Neural cell (in vitro differentiated cells): ENCODE data around the gene UCP3.

Source experiments
- EP300 ChIP-seq: fragments of 450-650 bp; conservative IDR thresholded peaks from 2 replicates; pipeline ENCODE4 v1.6.1; 2014; ENCODE audit warnings: antibody characterized with exemption, mild to moderate bottlenecking, moderate library complexity; ENCODE audit not compliant: poor library complexity, severe bottlenecking
- EZH2 ChIP-seq: fragments of 200-600, 300-800 bp; shearing (Covaris generic), sonication (generic); IDR thresholded peaks from 2 replicates; pipeline ENCODE4 v1.6.1; 2014; ENCODE audit warnings: antibody characterized with exemption, low read length, borderline replicate concordance, mild to moderate bottlenecking; ENCODE audit not compliant: insufficient read depth, poor library complexity, severe bottlenecking
- POLR2AphosphoS5 ChIP-seq: IDR thresholded peaks from 2 replicates; pipeline ENCODE4 v1.6.1; 2012
- SMC3 ChIP-seq: fragments of 450-650 bp; conservative IDR thresholded peaks from 2 replicates; pipeline ENCODE4 v1.6.1; 2014; ENCODE audit warnings: antibody characterized with exemption, mild to moderate bottlenecking, moderate library complexity; ENCODE audit not compliant: poor library complexity
- TF ChIP-seq, protein P1 (sequence below): IDR thresholded peaks from 2 replicates; pipeline ENCODE4 v1.6.1; 2012; ENCODE audit warnings: borderline replicate concordance
- TF ChIP-seq, protein P2 (sequence below): fragments of 450-650 bp; IDR thresholded peaks from 2 replicates; pipeline ENCODE4 v1.5.1; 2014; ENCODE audit warnings: antibody characterized with exemption, mild to moderate bottlenecking, moderate library complexity; ENCODE audit not compliant: poor library complexity, severe bottlenecking

DNA sequence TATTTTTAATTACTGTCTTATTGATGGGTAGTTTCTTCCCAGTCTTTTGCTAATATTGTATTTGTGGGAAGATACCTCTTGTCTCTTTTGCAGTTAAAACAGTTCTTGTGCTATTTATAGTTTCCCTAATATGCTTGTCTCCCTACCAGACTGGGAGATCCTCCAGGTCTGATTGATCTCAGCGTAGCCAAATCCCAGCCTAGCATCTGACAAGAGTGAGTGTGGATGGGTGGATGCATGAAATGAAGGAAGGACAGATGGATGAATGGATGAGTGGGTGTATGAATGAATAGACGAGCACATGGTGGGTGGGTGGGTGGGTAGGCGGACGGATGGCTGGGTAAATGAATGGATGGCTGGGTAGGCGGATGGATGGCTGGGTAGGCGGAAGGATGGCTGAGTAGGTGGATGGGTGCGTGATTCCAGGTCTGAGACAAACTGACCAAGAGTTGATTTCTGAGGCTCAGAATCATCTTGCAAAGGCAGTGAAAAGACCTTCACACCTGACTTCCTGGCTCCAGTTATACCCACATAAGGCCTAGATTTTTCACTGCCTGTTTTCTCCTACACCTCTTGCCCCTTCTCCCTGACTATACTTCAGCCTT, 46.7 kb downstream of the UCP3 start:
- TF ChIP-seq, protein P1, sequence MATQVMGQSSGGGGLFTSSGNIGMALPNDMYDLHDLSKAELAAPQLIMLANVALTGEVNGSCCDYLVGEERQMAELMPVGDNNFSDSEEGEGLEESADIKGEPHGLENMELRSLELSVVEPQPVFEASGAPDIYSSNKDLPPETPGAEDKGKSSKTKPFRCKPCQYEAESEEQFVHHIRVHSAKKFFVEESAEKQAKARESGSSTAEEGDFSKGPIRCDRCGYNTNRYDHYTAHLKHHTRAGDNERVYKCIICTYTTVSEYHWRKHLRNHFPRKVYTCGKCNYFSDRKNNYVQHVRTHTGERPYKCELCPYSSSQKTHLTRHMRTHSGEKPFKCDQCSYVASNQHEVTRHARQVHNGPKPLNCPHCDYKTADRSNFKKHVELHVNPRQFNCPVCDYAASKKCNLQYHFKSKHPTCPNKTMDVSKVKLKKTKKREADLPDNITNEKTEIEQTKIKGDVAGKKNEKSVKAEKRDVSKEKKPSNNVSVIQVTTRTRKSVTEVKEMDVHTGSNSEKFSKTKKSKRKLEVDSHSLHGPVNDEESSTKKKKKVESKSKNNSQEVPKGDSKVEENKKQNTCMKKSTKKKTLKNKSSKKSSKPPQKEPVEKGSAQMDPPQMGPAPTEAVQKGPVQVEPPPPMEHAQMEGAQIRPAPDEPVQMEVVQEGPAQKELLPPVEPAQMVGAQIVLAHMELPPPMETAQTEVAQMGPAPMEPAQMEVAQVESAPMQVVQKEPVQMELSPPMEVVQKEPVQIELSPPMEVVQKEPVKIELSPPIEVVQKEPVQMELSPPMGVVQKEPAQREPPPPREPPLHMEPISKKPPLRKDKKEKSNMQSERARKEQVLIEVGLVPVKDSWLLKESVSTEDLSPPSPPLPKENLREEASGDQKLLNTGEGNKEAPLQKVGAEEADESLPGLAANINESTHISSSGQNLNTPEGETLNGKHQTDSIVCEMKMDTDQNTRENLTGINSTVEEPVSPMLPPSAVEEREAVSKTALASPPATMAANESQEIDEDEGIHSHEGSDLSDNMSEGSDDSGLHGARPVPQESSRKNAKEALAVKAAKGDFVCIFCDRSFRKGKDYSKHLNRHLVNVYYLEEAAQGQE: no peak
- TF ChIP-seq, protein P2, sequence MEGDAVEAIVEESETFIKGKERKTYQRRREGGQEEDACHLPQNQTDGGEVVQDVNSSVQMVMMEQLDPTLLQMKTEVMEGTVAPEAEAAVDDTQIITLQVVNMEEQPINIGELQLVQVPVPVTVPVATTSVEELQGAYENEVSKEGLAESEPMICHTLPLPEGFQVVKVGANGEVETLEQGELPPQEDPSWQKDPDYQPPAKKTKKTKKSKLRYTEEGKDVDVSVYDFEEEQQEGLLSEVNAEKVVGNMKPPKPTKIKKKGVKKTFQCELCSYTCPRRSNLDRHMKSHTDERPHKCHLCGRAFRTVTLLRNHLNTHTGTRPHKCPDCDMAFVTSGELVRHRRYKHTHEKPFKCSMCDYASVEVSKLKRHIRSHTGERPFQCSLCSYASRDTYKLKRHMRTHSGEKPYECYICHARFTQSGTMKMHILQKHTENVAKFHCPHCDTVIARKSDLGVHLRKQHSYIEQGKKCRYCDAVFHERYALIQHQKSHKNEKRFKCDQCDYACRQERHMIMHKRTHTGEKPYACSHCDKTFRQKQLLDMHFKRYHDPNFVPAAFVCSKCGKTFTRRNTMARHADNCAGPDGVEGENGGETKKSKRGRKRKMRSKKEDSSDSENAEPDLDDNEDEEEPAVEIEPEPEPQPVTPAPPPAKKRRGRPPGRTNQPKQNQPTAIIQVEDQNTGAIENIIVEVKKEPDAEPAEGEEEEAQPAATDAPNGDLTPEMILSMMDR: no peak
- TF ChIP-seq EP300 (no peak), EZH2 (no peak), POLR2AphosphoS5 (no peak), SMC3 (no peak)
